NCI-H187 treated with DMSO at 0.1 percent for 48 hours (cell line): ENCODE results near the gene FAM193A.
"Not testable (repeated sequence)": the region's sequence is repeated elsewhere in the genome, so short reads cannot be mapped to it uniquely, and the experiment has no call there.

Experiments used
- DNase-seq: peaks from one replicate; lab custom pipeline; 2025; lab: John Stamatoyannopoulos, UW

FAM193A gene

DNA sequence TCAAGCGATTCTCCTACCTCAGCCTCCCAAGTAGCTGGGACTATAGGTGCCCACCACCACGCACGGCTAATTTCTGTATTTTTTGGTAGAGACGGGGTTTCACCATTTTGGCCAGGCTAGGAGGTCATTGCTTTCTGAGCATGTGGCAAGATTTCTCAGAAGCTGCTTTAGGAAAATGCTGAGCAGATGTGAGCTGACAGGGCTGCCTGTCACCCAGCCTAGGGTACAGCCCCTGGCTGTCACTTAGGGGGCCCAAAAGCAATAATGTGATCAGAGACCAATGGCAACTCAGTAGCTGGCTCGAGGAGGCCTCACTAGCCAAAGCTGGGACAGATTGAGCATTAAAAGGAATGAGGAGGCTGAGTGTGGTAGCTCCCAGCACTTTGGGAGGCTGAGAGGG, 154.9 kb downstream of the FAM193A start:
- no peak for DNase-seq

- DNase-seq: no peak
Observed at GRCh38 chr4:2691952-2692435, 155.5 kb downstream of the FAM193A start.

DNA sequence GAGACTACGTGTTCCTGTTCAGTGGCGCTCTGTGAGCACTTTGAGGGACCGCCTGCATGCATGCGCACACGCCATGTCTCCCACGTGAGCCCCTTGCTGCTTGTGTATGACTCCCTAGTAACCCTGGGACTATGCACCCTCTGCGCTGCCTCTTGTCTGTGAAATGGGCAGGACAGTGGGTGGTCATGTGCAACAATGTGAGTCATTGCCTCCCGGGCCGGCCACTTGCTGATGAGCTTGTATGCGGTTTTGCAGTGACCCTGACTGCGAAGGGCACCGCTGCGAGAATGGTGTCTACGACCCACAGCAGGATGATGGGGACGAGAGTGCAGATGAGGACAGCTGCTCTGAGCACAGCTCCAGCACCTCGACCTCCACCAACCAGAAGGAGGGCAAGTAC, 158.2 kb downstream of the FAM193A start:
- no peak for DNase-seq

DNA sequence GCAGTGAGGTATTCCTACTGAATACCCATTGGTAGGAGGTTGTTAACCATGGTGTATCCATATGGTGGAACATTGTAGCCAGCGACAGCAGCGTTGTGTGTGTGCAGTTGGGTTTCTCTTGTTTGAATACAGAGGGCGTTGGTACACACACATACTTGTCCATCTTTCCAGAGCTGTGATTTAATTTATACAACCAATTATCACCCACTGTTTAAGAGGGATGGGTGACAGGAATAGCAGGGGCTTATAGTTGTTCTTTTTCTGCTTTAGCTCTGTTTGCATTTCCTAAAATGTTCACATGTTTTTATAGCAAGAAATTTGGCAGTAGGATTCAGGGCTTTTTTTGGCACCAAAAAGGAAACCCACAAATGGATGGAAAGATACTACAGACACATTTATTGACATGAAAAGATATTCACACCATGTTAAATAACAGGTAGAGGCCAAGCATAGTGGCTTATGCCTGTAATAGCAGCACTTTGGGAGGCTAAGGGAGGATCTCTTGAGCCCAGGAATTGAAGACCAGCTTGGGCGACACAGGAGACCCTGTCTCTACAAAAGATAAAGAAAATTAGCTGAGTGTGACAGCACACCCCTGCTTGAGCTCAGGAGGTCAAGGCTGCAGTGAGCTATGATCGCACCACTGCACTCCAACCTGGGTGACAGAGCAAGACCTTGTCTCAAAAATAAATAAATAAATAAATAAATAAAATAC, 159.1 kb downstream of the FAM193A start:
- no peak for DNase-seq

GRCh38 chr4:2696423-2696822, 160.0 kb downstream of the FAM193A start:
- DNase-seq: no peak

GRCh38 chr4:2697995-2698414, 161.6 kb downstream of the FAM193A start:
- no peak for DNase-seq

- no peak for DNase-seq
Observed at GRCh38 chr4:2698504-2698903, 162.1 kb downstream of the FAM193A start.

DNA sequence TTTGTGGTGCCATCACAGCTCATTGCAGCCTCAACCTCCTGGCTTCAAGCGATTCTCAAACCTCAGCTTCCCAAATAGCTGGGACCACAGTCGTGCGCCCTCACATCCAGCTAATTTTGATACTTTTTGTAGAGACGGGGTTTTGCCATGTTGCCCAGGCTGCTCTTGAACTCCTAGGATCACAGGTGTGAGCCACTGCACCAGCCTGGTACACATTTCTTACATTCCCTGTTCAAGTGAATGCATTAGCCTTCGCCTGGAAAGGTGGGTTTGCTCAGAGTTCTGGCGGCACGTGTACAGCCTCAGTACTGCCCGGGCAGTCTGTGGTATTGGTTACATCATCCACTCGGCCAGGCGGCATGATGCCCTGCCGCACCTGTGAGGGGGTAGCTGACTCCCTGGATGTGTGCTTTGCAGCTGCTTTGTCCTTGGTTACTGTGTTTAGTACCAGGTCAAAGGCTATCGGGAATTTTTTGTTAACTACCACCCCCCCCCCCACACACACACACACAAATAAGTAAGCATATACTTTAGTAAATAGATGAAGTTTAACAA, 162.6 kb downstream of the FAM193A start:
- no peak for DNase-seq

DNA sequence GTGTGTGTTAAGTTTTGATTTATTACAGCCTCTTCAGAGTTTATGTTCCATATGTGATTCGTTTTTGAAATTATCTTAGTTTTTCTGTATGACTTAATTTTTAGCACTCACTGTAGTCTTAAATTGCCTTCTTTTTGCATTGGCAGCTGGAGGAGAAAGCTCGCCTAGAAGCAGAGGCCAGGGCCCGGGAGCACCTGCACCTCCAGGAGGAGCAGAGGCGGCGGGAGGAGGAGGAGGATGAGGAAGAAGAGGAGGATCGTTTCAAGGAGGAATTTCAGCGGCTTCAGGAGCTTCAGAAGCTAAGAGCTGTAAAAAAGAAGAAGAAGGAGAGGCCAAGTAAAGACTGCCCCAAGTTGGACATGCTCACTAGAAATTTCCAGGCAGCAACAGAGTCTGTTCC, 163.1 kb downstream of the FAM193A start:
- DNase-seq: no peak

DNA sequence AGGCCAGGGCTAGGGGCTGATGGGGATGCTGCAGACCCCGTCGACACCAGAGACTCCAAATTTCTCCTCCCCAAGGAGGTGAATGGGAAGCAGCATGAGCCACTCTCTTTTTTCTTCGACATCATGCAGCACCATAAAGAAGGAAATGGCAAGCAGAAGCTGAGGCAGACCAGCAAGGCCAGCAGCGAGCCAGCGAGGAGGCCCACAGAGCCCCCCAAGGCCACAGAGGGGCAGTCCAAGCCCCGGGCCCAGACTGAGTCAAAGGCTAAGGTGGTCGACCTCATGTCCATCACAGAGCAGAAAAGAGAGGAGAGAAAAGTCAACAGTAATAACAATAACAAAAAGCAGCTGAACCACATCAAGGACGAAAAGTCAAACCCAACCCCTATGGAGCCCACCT, 163.6 kb downstream of the FAM193A start:
- no peak for DNase-seq

GRCh38 chr4:2702361-2702760, 165.9 kb downstream of the FAM193A start:
- DNase-seq: no peak

DNA sequence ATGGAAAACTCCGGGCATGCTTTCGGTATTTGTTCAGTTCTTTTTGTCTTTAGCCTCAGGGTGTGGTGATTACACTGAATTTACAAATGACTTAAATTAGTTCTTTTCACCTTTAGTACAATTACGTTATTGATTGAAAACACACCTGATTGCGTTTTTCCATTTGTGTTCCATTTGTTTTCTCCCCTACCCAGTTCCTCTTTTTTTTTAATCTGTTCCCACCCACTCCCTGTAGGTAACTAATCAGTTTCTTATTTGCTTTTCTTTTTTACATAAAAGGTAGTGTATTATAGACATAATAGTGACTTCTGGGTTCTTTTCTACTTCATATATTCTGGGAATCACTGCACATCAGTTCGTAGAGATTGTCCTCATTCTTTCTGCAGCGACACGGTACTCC, 166.3 kb downstream of the FAM193A start:
- no peak for DNase-seq

DNA sequence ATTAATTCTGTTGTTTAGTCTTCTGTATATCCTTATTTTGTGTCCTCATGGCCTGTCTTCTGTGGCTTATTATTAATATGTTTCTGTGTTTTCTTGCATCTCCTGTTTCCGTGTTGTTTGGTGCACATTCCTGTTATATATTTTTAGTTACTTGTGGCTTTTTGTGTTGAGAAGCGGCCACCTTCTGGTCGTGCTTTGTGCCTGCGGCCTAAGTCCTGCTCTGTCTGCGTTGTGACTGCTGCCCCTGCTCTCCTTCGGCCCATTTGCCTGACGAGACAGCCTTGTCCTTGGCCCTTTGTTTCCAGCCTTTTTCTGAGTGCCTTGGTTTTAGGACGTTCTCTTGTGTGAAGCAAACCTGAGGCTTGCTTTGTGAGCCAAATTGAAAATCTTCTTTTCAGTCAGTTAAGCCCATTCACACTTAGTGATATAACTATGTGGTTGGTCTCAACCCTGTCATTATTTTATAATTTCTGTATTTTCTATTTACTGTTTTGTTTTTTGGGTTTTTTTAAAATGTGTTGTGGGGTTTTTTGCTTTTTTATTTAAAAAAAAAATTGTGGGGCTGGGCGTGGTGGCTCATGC, 175.9 kb downstream of the FAM193A start:
- DNase-seq: no peak

DNA sequence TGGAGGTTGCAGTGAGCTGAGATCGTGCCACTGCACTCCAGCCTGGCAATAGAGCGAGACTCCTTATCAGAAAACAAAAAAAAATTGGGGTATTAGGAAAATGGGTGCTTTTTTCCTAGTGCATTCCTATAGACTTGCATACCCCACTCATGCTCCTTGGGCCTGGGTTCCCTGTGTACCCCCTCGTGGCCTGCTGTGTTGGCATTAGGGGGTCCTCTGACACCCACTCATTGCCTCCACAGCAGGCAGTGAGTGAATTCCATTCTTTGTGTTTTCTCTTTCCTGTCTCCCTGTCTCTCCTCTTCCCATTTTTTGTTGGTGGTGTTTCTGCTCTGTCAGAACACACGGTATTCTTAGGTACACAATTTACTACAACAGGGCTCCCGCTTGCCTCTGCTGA, 176.9 kb downstream of the FAM193A start:
- DNase-seq: no peak

- peak; percentile 43 for DNase-seq
Observed at GRCh38 chr4:2714061-2714770, 177.8 kb downstream of the FAM193A start.

DNA sequence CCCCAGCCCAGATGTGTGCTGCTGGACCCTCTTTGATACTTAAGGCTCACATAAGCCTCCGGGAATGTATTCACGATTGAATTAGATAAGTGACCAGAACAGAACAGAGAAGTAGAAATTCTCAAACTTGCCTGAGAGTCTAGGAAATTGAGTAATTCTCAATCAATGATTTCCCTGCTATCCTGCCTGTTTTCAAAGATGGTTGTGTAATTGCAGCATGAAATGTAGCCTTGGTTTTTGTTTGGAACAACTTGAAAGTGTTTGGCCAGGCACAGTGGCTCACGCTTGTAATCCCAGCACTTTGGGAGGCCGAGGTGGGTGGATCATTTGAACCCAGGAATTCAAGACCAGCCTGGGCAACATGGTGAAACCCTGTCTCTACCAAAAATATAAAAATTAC, 178.5 kb downstream of the FAM193A start:
- DNase-seq: no peak

DNA sequence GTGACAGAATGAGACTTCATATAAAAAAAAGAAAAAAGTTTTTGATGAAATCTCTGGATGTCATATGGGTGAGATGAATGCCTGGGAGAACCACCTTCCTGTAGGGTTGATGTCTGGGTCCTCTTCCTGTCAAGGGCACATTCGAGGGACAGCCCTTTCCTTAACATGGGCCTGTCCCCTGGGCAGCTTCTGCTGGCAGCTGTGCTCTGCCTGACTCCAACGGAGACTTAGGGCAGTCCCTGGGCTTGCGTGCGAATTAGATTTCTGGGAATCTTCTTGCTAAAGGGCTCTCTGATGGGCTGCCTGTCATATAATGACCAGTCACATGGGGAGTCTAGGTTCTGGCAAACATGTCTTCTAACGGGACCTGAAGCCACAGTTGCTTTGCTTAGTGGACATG, 179.0 kb downstream of the FAM193A start:
- DNase-seq: no peak

DNA sequence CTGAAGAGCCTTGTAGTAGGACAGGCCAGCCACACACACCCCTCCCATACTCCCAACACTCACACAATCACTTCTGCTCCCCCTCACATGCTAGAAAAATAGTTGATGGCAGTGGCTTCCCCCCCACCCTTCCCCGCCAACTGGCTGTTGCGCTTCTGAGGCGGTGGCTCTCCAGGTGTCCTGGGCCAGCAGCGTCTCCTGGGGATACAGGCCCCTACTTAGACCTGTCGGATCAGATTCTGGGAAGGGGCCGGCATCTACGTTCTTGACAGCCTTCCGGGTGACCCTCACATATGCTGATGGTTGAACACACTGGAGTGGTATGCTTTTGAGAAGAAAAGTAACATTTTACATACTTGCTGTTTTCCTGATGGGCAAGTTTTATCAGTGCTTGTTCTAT, 179.8 kb downstream of the FAM193A start:
- no peak for DNase-seq

DNA sequence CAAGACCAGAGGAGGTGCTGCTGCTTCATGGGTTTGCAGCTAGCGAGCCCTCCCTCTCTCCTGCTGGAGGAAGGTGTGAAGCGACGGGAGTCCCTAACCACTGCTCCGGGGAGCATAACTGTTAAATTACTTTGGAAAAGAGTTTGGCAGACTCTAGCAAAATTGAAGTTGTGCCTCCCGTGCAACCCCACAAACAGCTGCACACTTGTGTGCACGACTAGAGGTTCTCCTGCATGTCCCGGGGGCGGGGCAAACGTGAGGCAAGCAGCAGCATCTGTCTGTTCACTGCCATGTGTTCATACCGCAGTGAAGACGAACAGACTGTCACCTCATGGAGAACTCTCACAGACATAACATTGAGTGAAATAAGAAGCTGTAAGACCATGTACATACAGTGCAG, 185.1 kb downstream of the FAM193A start:
- no peak for DNase-seq

- no peak for DNase-seq
Observed at GRCh38 chr4:2722033-2722432, 185.6 kb downstream of the FAM193A start.

GRCh38 chr4:2723751-2724150, 187.3 kb downstream of the FAM193A start:
- DNase-seq: no peak

GRCh38 chr4:2725380-2725779, 188.9 kb downstream of the FAM193A start:
- DNase-seq: no peak

GRCh38 chr4:2726881-2727280, 190.4 kb downstream of the FAM193A start:
- not testable (repeated sequence) for DNase-seq
